Stimulated activated naive CD4-positive, alpha-beta T cell treated with Interleukin-2 at 50 U/mL for 16 hours (primary cell): Measurements from ENCODE around the gene YES1.
"Not testable (repeated sequence)": the region's sequence is repeated elsewhere in the genome, so short reads cannot be mapped to it uniquely, and the experiment has no call there.

Experiments
- DNase-seq: peaks from one replicate; lab custom pipeline; 2025; lab: John Stamatoyannopoulos, UW

YES1 gene

GRCh38 chr18:683531-683930 is 128.5 kb downstream of the YES1 start:
- DNase-seq: no peak

GRCh38 chr18:682833-683232 is 129.2 kb downstream of the YES1 start:
- DNase-seq: no peak

GRCh38 chr18:682416-682815 is 129.6 kb downstream of the YES1 start:
- not testable (repeated sequence) for DNase-seq

GRCh38 chr18:681985-682384 is 130.1 kb downstream of the YES1 start:
- DNase-seq: no peak

- DNase-seq: no peak
Measured at GRCh38 chr18:680392-680791, 131.7 kb downstream of the YES1 start.

- DNase-seq: no peak
Measured at GRCh38 chr18:679516-679915, 132.5 kb downstream of the YES1 start.

- DNase-seq: no peak
Measured at GRCh38 chr18:678482-679182, 133.4 kb downstream of the YES1 start.

GRCh38 chr18:677951-678381 is 134.1 kb downstream of the YES1 start:
- DNase-seq: no peak

GRCh38 chr18:677145-677544 is 134.9 kb downstream of the YES1 start:
- no peak for DNase-seq

GRCh38 chr18:676736-677135 is 135.3 kb downstream of the YES1 start:
- no peak for DNase-seq

- no peak for DNase-seq
Measured at GRCh38 chr18:676069-676468, 136.0 kb downstream of the YES1 start.

GRCh38 chr18:675307-675706 is 136.7 kb downstream of the YES1 start:
- no peak for DNase-seq

- DNase-seq: no peak
Measured at GRCh38 chr18:673769-674168, 138.3 kb downstream of the YES1 start.

GRCh38 chr18:673317-673716 is 138.7 kb downstream of the YES1 start:
- no peak for DNase-seq
